Stimulated activated CD4-positive, alpha-beta T cell treated with anti-CD3 and anti-CD28 coated beads, Interleukin-2, amount 100 ng/mL, for 24 hours (primary cell): ENCODE data around the gene DSTN.
A peak's percentile ranks its signal among the peaks of the same experiment; 100 is the strongest.
"Not testable (repeated sequence)": the region's sequence is repeated elsewhere in the genome, so short reads cannot be mapped to it uniquely, and the experiment has no call there.

Experiments used
- DNase-seq, 2 donors: peaks; one replicate each; pipeline ENCODE4 v3.0.0-alpha.2; 2020

Gene DSTN

DNA sequence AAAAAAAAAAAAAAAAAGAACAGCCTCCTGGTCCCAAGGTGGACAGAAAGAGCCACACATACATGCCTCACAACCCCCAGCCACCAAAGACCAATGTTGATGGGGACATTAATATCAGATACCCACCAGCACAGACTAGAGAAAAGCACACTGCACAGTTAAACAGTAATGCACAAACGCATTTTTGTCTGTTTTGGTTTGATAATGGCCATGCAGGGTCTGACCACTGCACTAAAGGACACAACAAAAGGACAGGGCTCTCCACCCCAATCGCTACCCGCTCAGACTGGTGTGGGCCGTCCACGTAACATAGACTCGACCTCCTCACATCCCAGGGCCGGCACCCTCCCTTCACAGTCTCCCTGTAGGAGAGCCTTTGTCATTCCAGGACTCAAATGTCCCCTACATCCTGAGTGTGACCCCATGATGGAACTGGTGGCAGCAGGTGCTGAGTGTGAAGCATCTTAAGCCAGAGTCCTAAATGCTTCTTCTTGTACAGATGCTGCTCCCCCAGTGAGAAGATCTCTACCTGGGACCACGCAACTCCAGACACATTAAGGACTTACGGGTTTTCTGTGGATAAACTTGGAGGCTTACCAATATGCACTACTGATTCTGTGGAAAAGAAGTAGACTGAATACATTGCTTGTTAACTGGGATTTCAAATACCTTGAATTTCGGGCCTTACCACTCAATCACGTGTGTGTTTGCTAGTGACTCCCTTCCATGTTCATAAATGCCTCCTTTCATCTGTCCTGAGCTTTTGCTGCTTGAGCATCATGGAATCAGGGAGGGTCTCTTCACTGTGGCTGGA, 84.2 kb downstream of the DSTN start:
- no peak for DNase-seq

DNA sequence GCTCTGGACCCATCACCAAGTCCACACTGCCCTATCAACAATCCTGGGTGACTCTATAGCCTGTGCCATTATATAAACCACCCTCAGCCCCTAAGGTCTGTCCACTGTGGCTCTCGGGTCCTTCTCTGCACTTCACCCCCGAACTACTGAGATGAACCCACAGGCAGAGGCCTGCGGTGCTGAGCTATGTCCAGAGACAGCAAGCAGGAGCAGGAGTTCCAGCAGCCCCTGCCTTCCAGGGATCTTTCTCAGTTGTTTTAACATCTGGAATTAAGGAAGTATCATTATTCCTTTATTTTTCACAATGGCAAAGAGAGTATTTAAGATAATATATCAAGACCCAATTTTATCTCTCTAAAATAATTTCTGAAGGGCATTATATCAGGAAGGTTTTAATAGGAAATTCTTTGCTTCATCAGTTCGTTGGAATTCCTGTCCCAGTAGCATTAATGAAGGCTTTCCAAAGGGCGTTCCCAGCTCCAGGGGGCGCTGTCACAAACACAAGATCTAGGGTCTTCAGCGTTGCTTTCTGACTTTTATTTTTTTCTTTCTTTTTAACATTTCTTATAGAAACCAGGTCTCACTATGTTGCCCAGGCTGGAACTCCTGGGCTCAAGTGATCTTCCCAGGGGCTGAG, 84.9 kb downstream of the DSTN start:
- DNase-seq, result peak; percentile 23 to 30

DNA sequence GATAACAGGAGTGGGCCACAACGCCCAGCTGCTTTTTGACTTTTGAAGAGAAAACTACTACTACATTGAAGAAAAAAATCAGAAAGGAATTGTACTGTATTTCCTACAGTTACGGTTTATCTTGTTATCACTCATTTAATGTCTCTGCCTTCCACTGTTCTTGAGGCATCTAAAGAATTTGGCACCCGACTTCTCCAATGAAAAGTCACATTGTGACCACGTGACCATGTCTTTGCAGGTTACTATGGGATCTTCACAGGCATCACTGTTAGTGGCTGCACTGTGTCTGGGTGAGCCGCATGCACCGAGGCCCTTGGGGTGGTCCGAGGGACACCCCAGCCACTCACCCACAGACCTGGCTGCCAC, 85.4 kb downstream of the DSTN start:
- DNase-seq, result no peak

DNA sequence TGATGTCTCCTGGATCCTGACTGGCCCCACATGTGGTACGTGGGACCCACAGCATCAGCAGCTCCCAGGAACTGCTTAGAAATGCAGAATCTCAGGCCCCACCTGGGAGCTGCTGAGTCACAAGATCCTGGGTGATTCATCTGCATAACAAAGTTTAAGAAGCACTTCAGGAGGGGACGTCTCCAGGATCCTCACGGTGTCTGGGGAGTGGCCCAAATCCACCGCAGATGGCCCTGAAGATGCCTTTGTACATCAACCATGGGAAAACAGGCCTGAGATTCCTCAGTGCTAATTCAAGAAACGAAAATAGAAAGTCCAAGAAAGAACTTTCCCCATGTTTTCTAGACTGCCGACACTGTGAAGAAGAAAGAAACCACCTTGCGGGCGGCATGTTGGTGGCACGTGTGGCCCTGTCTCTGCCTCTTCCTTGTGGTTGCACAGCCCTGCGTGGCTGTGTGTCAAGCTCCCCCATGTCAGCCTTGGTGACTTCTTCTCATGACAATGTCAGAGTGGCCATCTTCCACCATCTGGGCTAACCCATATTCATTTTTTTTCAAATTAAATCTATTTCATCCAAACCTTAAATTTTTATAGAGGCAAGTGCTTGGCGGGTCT, 86.1 kb downstream of the DSTN start:
- no peak for DNase-seq

DNA sequence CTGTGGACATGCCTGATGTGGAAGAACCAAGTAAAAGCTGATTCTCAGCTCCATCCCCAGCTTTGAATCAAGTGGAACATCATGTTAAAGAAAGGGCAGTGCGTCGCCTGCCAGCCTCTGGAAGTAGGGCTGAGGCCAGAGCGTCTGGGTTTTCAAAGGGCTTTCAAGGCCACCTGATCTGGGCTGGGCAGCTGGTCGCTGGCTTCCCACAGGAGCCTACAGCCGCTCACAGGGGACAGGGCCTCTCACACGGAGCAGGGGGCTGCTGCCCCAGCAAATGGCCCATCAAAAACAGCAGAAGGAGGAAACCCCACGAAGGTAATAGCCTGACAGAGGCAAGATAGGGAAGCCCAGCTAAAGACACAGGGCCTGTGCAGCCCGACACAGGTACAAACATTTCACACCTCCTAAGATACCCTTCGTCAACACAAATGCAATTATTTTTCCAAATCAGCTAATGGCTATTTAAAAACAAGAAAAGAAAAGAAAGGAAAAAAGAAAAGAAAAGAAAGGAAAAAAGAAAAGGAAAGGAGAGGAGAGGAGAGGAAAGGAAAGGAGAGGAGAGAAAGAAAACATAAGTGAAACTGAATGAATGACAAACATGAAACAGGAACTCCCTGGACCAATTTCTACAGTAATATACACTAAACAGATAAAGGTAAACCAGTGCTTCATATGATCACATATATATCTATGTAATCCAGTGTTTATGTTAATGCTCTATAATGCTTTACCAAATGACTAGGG, 87.4 kb downstream of the DSTN start:
- no peak for DNase-seq

DNA sequence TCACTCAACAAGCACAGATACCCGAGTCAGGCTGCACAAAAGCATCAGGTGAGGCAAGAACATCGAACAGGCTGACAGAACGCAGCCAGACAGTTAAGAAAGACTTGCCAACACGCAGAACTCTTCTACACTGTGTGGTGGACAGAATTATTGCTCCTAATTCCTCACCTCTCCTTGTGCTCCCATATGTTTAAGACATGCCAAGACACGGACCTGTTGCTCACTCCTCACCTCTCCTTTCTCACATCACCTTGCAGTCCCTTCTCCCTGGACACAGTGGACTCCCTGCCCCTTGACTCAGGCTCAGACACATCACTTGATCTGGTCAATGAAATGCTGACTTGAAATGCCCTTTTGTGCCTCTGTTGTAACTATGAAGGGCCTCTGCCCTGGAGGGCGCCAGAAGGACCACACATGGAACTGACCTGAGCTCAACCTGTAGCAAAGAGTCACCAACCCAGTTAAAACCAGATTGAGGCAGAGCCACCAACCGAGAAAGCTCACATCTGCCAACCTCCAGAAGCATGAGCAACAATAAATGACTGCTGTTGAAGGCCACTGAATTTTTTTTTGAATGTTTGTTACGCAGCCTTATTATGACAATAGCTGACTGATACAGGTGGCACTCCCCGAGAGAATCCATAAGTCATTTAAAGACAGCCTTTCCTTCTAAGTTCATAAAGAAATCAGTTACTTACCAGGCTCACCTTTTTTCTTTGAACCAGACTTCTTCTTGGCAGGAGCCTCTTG, 88.2 kb downstream of the DSTN start:
- DNase-seq, result no peak

DNA sequence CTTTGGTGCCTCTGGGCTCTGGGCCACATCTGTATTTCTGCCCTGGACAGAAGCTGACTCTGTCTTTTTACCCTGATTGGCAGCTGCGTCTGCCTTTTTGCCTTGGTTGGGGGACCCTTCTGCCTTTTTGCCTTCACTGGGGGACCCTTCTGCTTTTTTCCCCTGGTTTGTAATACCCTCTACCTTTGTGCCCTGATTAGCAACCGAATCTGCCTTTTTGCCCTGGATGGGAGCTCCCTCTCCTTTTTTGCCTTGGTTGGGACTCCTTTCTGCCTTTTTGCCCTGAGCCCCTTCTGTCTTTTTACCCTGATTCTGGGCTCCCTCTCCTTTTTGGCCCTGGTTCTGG, 88.7 kb downstream of the DSTN start:
- no peak for DNase-seq

DNA sequence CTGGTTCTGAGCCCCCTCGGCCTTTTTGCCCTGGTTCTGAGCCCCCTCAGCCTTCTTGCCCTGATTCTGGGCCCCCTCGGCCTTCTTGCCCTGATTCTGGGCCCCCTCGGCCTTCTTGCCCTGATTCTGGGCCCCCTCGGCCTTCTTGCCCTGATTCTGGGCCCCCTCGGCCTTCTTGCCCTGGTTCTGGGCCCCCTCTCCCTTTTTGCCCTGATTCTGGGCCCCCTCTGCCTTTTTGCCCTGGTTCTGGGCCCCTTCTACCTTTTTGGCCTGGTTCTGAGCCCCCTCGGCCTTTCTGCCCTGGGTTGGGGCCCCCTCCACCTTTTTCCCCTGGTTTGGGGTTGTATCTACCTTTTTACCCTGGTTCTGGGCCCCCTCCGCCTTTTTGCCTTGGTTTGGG, 89.5 kb downstream of the DSTN start:
- not testable (repeated sequence) for DNase-seq
